WERI-Rb-1 (cell line): ENCODE measurements around the gene TPM4.

Source experiments
- DNase-seq: peaks from one replicate; pipeline ENCODE4 v3.0.0-alpha.2; 2020
- H3K27ac ChIP-seq: fragments of 250-450 bp; sonication (Bioruptor Pico); 2 replicates; pipeline ENCODE4 v1.5.1; 2020; ENCODE audit warnings: mild to moderate bottlenecking, moderate library complexity
- H3K27me3 ChIP-seq: fragments of 250-450 bp; sonication (Bioruptor Pico); 2 replicates; pipeline ENCODE4 v1.5.1; 2021; ENCODE audit warnings: mild to moderate bottlenecking, low read depth, moderate library complexity; ENCODE audit not compliant: insufficient read depth, severe bottlenecking
- H3K36me3 ChIP-seq: fragments of 250-450 bp; sonication (Bioruptor Pico); 2 replicates; pipeline ENCODE4 v1.5.1; 2020; ENCODE audit warnings: mild to moderate bottlenecking, moderate library complexity
- H3K4me3 ChIP-seq: 2 replicates; pipeline ENCODE4 v1.5.1; 2011; ENCODE audit warnings: low read depth, mild to moderate bottlenecking, control low read depth, low read length
- H3K9me3 ChIP-seq: fragments of 250-450 bp; sonication (Bioruptor Pico); 2 replicates; pipeline ENCODE4 v1.5.1; 2021; ENCODE audit warnings: mild to moderate bottlenecking, moderate library complexity; ENCODE audit not compliant: severe bottlenecking
- TF ChIP-seq, protein P1 (sequence below): IDR thresholded peaks from 2 replicates; pipeline ENCODE4 v1.5.1; 2011; ENCODE audit warnings: low read depth, mild to moderate bottlenecking, control low read depth, inconsistent platforms, low read length

TPM4 gene

DNA sequence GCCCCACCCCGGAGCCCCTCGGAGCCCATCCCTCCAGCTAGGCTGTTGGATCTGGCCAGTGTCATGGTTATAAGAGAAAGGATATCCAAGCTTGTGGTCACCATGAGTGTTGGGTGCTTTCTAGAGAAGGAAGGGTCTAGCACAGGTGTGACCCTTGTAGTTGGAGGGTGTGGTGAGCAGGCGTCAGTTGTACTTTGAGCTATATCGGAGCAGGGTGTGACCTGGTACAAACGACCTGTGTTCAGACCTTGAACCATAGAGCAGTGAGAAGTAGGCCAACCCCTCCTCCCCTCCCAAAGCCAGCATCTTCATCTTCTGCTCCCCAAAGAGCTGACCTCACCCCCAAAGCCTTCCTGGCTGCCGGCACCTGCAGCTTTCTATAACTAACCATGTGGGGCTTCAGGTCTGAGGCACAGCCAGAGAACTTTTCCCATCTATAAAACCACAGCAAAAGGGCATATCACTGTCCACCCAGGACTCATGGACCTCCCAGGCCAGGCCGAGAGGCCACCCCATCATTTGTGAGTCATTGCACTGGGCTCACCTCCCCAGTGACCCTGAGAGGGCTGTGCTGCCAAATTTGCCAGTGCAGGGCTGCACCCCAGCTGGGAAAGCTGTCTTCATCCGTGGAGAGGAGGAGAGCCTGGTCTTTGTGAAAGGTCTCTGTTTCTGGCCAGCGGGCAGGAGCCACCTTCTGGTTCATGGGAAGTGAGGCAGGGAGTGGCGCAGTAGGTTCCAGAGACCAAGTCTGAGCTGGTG, 49.6 kb downstream of the TPM4 start:
- no peaks in the 10 kb centered on the region for H3K9me3 ChIP-seq
- no peak for DNase-seq
- H3K36me3 ChIP-seq, result peaks cover 80% of the 10 kb centered on the region
- no peak overlapping the region for H3K27ac ChIP-seq
- TF ChIP-seq, protein P1, sequence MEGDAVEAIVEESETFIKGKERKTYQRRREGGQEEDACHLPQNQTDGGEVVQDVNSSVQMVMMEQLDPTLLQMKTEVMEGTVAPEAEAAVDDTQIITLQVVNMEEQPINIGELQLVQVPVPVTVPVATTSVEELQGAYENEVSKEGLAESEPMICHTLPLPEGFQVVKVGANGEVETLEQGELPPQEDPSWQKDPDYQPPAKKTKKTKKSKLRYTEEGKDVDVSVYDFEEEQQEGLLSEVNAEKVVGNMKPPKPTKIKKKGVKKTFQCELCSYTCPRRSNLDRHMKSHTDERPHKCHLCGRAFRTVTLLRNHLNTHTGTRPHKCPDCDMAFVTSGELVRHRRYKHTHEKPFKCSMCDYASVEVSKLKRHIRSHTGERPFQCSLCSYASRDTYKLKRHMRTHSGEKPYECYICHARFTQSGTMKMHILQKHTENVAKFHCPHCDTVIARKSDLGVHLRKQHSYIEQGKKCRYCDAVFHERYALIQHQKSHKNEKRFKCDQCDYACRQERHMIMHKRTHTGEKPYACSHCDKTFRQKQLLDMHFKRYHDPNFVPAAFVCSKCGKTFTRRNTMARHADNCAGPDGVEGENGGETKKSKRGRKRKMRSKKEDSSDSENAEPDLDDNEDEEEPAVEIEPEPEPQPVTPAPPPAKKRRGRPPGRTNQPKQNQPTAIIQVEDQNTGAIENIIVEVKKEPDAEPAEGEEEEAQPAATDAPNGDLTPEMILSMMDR, result no peak
- no peaks in the 10 kb centered on the region for H3K27me3 ChIP-seq
- H3K4me3 ChIP-seq, result no peak overlapping the region

DNA sequence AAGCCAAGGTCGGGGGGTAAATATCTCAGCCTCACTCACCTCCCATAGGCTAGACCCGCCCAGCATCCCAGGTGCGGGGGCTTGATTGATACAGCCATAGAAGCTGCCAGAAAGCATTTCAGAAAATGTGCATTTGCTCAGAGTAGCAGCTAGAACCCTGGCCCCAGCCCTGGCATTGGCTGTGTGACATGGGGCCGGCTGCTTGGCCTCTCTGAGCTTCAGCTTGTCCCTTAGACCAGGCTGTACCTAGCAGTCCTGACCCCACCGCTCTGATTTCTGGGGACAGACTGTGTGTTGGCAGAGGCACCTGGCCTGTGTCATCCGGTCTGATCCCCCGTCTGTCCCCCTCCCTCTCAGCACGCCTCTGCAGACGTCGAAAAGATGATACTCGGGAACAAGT, 50.8 kb downstream of the TPM4 start:
- Histone ChIP-seq H3K27ac (no peak overlapping the region), H3K9me3 (no peaks in the 10 kb centered on the region), H3K27me3 (no peaks in the 10 kb centered on the region), H3K36me3 (peaks cover 78% of the 10 kb centered on the region), H3K4me3 (no peak overlapping the region)
- DNase-seq, result no peak
- TF ChIP-seq, protein P1, result no peak

DNA sequence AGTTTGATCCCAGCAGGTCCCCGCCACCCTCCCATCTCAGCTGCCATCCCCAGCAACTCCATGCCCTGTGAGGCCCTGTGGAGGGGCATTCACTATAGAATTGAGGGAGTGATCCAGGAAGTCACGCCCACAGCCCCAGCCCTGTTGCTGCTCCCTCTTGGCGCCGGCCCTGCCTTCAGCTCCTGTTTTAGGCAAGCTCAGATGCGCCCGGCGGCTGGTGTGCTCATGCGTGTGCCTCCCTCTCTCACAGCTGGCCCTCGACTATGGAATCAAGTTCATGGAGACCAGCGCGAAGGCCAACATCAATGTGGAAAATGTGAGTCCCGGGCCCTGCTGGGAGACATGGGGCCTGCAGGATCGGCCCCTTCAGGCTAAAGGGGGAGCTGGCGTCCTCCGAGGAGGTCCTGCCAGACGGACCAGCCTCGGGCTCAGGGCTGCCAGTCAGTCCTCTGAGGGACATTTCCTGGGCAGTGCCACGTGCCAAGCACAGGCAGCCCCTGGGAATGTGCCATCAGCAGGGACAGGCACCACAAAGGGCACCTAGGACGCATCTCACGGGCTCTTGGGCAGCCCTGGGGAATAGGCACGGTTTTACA, 51.6 kb downstream of the TPM4 start:
- H3K4me3 ChIP-seq, result no peak overlapping the region
- no peak for DNase-seq
- TF ChIP-seq, protein P1, result no peak
- H3K27me3 ChIP-seq, result no peaks in the 10 kb centered on the region
- H3K9me3 ChIP-seq, result no peaks in the 10 kb centered on the region
- H3K27ac ChIP-seq, result no peak overlapping the region
- H3K36me3 ChIP-seq, result peaks cover 78% of the 10 kb centered on the region

DNA sequence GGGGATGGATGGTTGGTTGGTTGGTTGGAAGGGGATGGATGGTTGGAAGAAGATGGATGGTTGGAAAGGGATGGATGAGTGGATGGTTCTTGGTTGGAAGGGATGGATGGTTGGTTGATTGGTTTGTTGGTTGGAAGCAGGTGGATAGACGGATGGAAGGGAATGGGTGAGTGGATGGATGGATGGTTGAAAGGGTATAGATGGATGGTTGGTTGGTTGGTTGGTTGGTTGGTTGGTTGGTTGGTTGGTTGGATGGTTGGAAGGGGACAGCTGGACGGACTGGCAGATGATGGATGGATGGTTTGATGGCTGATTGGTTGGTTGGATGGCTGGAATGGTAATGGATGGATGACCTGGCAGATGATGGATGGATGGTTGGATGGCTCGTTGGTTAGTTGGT, 55.4 kb downstream of the TPM4 start:
- H3K9me3 ChIP-seq, result no peaks in the 10 kb centered on the region
- H3K36me3 ChIP-seq, result peaks cover 64% of the 10 kb centered on the region

DNA sequence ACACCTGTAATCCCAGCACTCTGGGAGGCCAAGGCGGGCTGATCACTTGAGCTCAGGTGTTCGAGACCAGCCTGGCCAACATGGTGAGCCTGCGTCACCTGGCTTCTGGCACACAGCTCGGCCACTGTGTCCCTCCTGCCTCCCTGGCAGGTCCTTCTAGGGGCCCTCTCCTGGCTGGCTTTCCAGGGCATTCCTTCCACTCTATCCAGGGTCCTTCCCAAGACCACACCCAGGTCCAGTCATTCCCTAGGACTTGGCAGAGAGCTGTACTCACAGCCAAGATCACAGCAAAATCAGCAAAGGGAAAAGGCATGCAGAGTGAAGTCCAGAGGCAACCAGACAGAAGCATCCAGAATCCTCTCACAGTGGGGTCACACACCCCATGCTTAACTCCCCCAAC, 57.5 kb downstream of the TPM4 start:
- Histone ChIP-seq H3K27ac (no peak overlapping the region), H3K4me3 (no peak overlapping the region), H3K36me3 (peaks cover 46% of the 10 kb centered on the region), H3K9me3 (no peaks in the 10 kb centered on the region), H3K27me3 (no peaks in the 10 kb centered on the region)
- TF ChIP-seq, protein P1, result no peak
- DNase-seq, result no peak

More for the DNA sequence above, 55.4 kb downstream of the TPM4 start:
- TF ChIP-seq, protein P1, result no peak
- DNase-seq, result no peak
- no peak overlapping the region for H3K4me3 ChIP-seq
- no peaks in the 10 kb centered on the region for H3K27me3 ChIP-seq
- no peak overlapping the region for H3K27ac ChIP-seq
